ENCODE results near the gene SH3GL1. TPM values are rescaled to one million over a fixed set of nuclear protein-coding genes. Genes with fewer than 3 reads are reported as not detected.

The SH3GL1 gene
- total RNA-seq, 1 donor from 2014 or later, result 128 TPM

DNA sequence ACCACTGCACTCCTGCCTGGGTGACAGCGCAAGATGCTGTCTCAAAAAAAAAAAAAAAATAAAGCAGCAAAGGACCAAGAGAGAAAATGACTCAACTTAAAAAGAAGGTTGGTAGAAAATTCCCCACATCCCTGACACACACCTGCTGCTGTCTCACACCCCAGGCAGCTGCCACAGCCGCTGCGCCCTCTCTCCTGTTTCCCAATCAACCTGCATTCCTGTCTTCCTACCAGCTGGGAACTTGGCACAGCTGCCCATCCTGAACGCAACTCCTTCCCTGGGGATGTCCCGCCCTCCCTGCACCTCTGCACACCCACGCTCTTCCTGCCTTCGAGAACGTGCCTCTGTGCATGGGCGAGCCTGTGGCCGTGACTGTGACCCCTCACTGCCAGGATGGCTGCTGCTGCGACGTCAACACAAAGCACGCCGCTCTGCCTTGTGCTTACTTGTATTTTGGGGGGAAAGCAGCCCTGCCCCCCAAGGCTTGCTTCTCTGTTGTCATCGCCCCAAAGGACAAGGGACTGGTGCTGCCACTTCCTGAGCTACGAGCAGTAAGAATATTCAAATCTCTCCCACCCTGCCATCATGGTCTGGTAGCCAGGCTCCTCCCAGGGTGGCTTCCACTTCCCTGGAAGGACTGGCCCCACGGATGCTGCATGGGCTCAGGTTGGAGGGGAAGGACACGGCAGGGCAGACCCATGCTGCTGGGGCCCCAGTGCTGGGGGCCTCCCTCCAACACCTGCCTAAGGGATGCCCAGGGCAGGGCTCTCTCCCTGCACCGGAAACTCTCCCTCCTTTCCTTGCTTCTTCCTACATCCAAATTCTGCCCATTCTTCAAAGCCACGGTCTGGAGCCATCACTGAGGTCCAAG lies 20.7 kb downstream of the SH3GL1 start:
- H3K9me3 Mint-ChIP-seq (ENCODE audit: unreplicated experiment), result no peaks in the 10 kb centered on the region
- peaks cover 31% of the 10 kb centered on the region for H3K4me1 Mint-ChIP-seq (ENCODE audit: unreplicated experiment)
- TF ChIP-seq, protein P1, sequence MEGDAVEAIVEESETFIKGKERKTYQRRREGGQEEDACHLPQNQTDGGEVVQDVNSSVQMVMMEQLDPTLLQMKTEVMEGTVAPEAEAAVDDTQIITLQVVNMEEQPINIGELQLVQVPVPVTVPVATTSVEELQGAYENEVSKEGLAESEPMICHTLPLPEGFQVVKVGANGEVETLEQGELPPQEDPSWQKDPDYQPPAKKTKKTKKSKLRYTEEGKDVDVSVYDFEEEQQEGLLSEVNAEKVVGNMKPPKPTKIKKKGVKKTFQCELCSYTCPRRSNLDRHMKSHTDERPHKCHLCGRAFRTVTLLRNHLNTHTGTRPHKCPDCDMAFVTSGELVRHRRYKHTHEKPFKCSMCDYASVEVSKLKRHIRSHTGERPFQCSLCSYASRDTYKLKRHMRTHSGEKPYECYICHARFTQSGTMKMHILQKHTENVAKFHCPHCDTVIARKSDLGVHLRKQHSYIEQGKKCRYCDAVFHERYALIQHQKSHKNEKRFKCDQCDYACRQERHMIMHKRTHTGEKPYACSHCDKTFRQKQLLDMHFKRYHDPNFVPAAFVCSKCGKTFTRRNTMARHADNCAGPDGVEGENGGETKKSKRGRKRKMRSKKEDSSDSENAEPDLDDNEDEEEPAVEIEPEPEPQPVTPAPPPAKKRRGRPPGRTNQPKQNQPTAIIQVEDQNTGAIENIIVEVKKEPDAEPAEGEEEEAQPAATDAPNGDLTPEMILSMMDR (IDR thresholded peaks at IDR 0.05; ENCODE audit: unreplicated experiment), result no peak
- no peak for DNase-seq (ENCODE audit: low spot score)
- H3K4me3 Mint-ChIP-seq (ENCODE audit: unreplicated experiment), result peak overlapping the region; percentile 15
- H3K27ac Mint-ChIP-seq (ENCODE audit: unreplicated experiment), result peak overlapping the region; percentile 37
- peaks cover 11% of the 10 kb centered on the region for H3K36me3 Mint-ChIP-seq (ENCODE audit: low read depth, unreplicated experiment)
- peaks cover 12% of the 10 kb centered on the region for H3K27me3 Mint-ChIP-seq (ENCODE audit: unreplicated experiment)

DNA sequence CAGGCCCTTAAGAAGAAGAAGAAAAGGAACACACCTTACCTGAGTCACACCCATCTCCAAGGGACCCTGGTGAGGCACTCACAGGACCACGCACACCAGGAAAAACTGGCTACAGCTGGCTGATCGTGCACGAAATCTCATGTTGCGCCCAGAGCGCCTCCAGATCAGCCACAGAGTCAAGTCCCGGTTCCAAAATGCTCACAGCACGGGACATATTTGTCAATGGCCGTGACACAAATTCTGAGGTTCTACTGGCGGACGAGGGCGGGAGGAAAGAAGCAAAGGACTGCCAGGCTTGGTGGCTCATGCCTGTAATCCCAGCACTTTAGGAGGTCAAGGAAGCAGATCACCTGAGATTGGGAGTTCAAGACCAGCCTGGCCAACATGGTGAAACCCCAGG lies 21.5 kb downstream of the SH3GL1 start:
- Mint-ChIP-seq H3K4me3 (ENCODE audit: unreplicated experiment) (peak overlapping the region; percentile 76), H3K4me1 (ENCODE audit: unreplicated experiment) (peaks cover 33% of the 10 kb centered on the region), H3K36me3 (ENCODE audit: low read depth, unreplicated experiment) (peaks cover 12% of the 10 kb centered on the region), H3K27me3 (ENCODE audit: unreplicated experiment) (peaks cover 12% of the 10 kb centered on the region), H3K9me3 (ENCODE audit: unreplicated experiment) (no peaks in the 10 kb centered on the region), H3K27ac (ENCODE audit: unreplicated experiment) (peak overlapping the region; percentile 48)
- TF ChIP-seq, protein P1 (IDR thresholded peaks at IDR 0.05; ENCODE audit: unreplicated experiment), result no peak
- no peak for DNase-seq (ENCODE audit: low spot score)

DNA sequence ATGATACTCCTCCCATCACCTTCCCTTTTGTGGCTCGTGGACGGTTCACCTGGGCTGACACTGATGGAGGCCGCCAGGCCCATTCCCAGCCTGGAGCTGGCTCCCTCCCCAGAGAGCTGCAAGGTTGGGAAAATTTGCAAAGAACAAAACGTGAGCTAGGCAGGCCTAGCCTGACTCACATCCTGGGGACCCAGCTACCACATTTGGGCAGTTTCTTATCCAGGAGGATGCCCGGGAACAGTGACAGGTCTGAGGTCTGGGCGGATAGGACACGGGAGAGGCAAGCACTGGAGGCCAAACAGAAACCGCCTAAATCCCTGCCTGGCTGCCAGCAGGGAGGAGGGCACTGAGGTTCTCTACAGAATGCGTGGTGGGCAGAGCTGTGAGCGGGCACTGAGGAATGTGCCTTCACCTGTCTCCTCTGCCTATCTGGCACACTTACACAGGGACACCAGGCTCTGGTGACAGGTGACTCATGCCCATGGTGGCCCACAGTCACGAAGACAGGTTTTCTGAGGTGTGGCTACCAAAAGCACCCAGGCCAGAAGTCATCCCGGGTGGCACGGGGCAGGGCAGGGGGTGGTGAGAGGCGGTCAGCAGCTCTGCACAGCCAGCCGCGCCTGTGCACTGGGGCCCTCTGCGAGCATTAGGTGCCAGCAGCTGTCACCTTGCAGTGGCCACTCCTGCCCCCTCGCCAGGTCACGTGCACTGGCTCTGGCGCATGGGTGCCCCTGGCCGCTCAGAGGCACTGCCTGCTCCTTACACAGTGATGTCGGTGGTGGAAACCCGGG lies 23.2 kb downstream of the SH3GL1 start:
- TF ChIP-seq, protein P1 (IDR thresholded peaks at IDR 0.05; ENCODE audit: unreplicated experiment), result no peak
- no peaks in the 10 kb centered on the region for H3K9me3 Mint-ChIP-seq (ENCODE audit: unreplicated experiment)
- H3K27me3 Mint-ChIP-seq (ENCODE audit: unreplicated experiment), result peaks cover 9% of the 10 kb centered on the region
- peaks cover 34% of the 10 kb centered on the region for H3K4me1 Mint-ChIP-seq (ENCODE audit: unreplicated experiment)
- H3K27ac Mint-ChIP-seq (ENCODE audit: unreplicated experiment), result no peak overlapping the region
- DNase-seq (ENCODE audit: low spot score), result no peak
- H3K36me3 Mint-ChIP-seq (ENCODE audit: low read depth, unreplicated experiment), result peaks cover 14% of the 10 kb centered on the region
- no peak overlapping the region for H3K4me3 Mint-ChIP-seq (ENCODE audit: unreplicated experiment)

GRCh38 chr19:4376671-4376990 lies 23.7 kb downstream of the SH3GL1 start:
- TF ChIP-seq, protein P1 (IDR thresholded peaks at IDR 0.05; ENCODE audit: unreplicated experiment), result no peak
- Mint-ChIP-seq H3K9me3 (ENCODE audit: unreplicated experiment) (no peaks in the 10 kb centered on the region), H3K4me1 (ENCODE audit: unreplicated experiment) (peaks cover 31% of the 10 kb centered on the region), H3K36me3 (ENCODE audit: low read depth, unreplicated experiment) (peaks cover 11% of the 10 kb centered on the region), H3K4me3 (ENCODE audit: unreplicated experiment) (no peak overlapping the region), H3K27ac (ENCODE audit: unreplicated experiment) (no peak overlapping the region), H3K27me3 (ENCODE audit: unreplicated experiment) (peaks cover 7% of the 10 kb centered on the region)
- DNase-seq (ENCODE audit: low spot score), result no peak
